ENCODE measurements around the gene FDX2.
A peak's percentile ranks its signal among the peaks of the same experiment; 100 is the strongest.
"Not testable (repeated sequence)": the region's sequence is repeated elsewhere in the genome, so short reads cannot be mapped to it uniquely, and the experiment has no call there.

FDX2 gene

GRCh38 chr19:10315335-10316214 is at the start of gene FDX2:
Gene FDX2 (minus strand): TSS chr19:10316015. CDS start chr19:10315996, 19 bp downstream.
- DNase-seq, result peak; percentile 67

GRCh38 chr19:10365518-10365917 is 49.7 kb upstream of the FDX2 start:
- no peak for DNase-seq

- DNase-seq, result no peak
These were observed 48.8 kb upstream of the FDX2 start for GRCh38 chr19:10364644-10365043.

- DNase-seq, result no peak
These were observed 48.0 kb upstream of the FDX2 start for GRCh38 chr19:10363789-10364281.

GRCh38 chr19:10362259-10362658 is 46.4 kb upstream of the FDX2 start:
- no peak for DNase-seq

- no peak for DNase-seq
These were observed 45.8 kb upstream of the FDX2 start for GRCh38 chr19:10361569-10362011.

GRCh38 chr19:10356431-10356830 is 40.6 kb upstream of the FDX2 start:
- DNase-seq, result no peak

- DNase-seq, result no peak
These were observed 38.1 kb upstream of the FDX2 start for GRCh38 chr19:10353793-10354391.

- DNase-seq, result no peak
These were observed 37.2 kb upstream of the FDX2 start for GRCh38 chr19:10352764-10353671.

GRCh38 chr19:10346509-10346908 is 30.7 kb upstream of the FDX2 start:
- no peak for DNase-seq

- no peak for DNase-seq
These were observed 29.0 kb upstream of the FDX2 start for GRCh38 chr19:10344780-10345179.

- DNase-seq, result no peak
These were observed 27.7 kb upstream of the FDX2 start for GRCh38 chr19:10343495-10343894.

GRCh38 chr19:10339977-10340376 is 24.2 kb upstream of the FDX2 start:
- DNase-seq, result no peak

GRCh38 chr19:10339380-10339960 is 23.7 kb upstream of the FDX2 start, which contains the start of gene ICAM3:
Gene ICAM3 (minus strand): TSS chr19:10339624. CDS start chr19:10339614, 10 bp downstream.
- no peak for DNase-seq

- DNase-seq, result no peak
These were observed 23.1 kb upstream of the FDX2 start for GRCh38 chr19:10338940-10339339.

- not testable (repeated sequence) for DNase-seq
These were observed 20.9 kb upstream of the FDX2 start for GRCh38 chr19:10336725-10337124.

GRCh38 chr19:10335352-10335985 is 19.7 kb upstream of the FDX2 start:
- DNase-seq, result no peak

GRCh38 chr19:10334588-10335351 is 19.0 kb upstream of the FDX2 start:
- DNase-seq, result peak; percentile 50

GRCh38 chr19:10333758-10334587 is 18.2 kb upstream of the FDX2 start:
- no peak for DNase-seq
